ENCODE results near the gene SERINC3.
"Not testable (repeated sequence)": the region's sequence is repeated elsewhere in the genome, so short reads cannot be mapped to it uniquely, and the experiment has no call there.

Gene SERINC3

DNA sequence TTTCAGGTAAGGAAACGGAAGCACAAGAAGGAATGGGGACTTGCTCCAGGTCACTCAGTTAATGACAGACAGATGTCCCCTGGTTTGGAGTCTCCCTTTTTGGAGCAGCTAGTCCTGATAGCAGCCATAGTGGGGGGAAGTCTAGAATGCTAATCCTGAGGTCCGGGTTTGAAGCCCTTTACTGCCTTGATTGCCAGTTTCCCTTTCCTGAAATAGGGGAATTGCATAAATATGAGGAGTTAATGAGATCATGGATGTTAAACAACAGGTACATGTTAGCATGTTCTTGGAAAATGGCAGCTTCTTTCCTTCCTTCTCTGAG, 46.5 kb downstream of the SERINC3 start:
- TF ChIP-seq EZH2phosphoT487 (IDR thresholded peaks at IDR 0.05; ENCODE audit: low read length): no peak
- TF ChIP-seq, protein P1, sequence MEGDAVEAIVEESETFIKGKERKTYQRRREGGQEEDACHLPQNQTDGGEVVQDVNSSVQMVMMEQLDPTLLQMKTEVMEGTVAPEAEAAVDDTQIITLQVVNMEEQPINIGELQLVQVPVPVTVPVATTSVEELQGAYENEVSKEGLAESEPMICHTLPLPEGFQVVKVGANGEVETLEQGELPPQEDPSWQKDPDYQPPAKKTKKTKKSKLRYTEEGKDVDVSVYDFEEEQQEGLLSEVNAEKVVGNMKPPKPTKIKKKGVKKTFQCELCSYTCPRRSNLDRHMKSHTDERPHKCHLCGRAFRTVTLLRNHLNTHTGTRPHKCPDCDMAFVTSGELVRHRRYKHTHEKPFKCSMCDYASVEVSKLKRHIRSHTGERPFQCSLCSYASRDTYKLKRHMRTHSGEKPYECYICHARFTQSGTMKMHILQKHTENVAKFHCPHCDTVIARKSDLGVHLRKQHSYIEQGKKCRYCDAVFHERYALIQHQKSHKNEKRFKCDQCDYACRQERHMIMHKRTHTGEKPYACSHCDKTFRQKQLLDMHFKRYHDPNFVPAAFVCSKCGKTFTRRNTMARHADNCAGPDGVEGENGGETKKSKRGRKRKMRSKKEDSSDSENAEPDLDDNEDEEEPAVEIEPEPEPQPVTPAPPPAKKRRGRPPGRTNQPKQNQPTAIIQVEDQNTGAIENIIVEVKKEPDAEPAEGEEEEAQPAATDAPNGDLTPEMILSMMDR (IDR thresholded peaks at IDR 0.05; ENCODE audit: low read length): no peak
- no peak for TF ChIP-seq EZH2 (optimal IDR thresholded peaks at IDR 0.05; ENCODE audit: low read depth, low read length)
- H3K27ac ChIP-seq (ENCODE audit: low read length): no peak overlapping the region
- H3K4me1 ChIP-seq (ENCODE audit: low read length): peaks cover 9% of the 10 kb centered on the region
- H3K9ac ChIP-seq (ENCODE audit: low read length): peak overlapping the region; percentile 98
- H3K79me2 ChIP-seq (ENCODE audit: low read length): peaks cover 15% of the 10 kb centered on the region
- H3K9me3 ChIP-seq (replicated peaks; ENCODE audit: insufficient read depth, low read length): no peaks in the 10 kb centered on the region
- H3K4me2 ChIP-seq (ENCODE audit: low read depth, low read length): peak overlapping the region; percentile 88
- peak overlapping the region; percentile 97 for H3K4me3 ChIP-seq (ENCODE audit: low read length)
- no peaks in the 10 kb centered on the region for H3F3A ChIP-seq (ENCODE audit: insufficient read depth, low read length)
- peak overlapping the region; percentile 99 for H2AFZ ChIP-seq (ENCODE audit: low read length)
- H4K20me1 ChIP-seq (ENCODE audit: insufficient read depth, low read length): no peaks in the 10 kb centered on the region
- no peaks in the 10 kb centered on the region for H3K36me3 ChIP-seq (replicated peaks; ENCODE audit: insufficient read depth, low read length)
- no peak for DNase-seq
- no peaks in the 10 kb centered on the region for H3K27me3 ChIP-seq (replicated peaks; ENCODE audit: insufficient read depth, low read length)
- H3K9me2 ChIP-seq (replicated peaks; ENCODE audit: insufficient read depth, low read length): no peaks in the 10 kb centered on the region

DNA sequence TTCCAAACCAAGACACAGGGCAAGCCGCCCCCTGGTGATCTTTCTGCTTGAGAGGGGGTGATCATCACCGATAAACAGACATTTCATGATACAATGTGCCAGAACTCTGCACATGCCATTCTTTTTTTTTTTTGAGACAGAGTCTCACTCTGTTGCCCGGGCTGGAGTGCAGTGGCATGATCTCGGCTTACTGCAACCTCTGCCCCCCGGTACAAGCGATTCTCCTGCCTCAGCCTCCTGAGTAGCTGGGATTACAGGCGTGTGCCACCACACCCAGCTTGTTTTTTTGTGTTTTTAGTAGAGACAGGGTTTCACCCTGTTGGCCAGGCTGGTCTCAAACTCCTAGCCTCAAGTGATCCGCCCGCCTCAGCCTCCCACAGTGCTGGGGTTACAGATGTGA, 49.6 kb downstream of the SERINC3 start:
- H3K4me2 ChIP-seq (ENCODE audit: low read depth, low read length); DNase-seq; H3K27ac ChIP-seq (ENCODE audit: low read length); H3K9me2 ChIP-seq (replicated peaks; ENCODE audit: insufficient read depth, low read length); H2AFZ ChIP-seq (ENCODE audit: low read length); H3K9ac ChIP-seq (ENCODE audit: low read length); H3K4me1 ChIP-seq (ENCODE audit: low read length); H3K36me3 ChIP-seq (replicated peaks; ENCODE audit: insufficient read depth, low read length); H3K9me3 ChIP-seq (replicated peaks; ENCODE audit: insufficient read depth, low read length); H3K4me3 ChIP-seq (ENCODE audit: low read length); H3K27me3 ChIP-seq (replicated peaks; ENCODE audit: insufficient read depth, low read length); H4K20me1 ChIP-seq (ENCODE audit: insufficient read depth, low read length); H3F3A ChIP-seq (ENCODE audit: insufficient read depth, low read length): not testable (repeated sequence)
- peaks cover 15% of the 10 kb centered on the region for H3K79me2 ChIP-seq (ENCODE audit: low read length)

DNA sequence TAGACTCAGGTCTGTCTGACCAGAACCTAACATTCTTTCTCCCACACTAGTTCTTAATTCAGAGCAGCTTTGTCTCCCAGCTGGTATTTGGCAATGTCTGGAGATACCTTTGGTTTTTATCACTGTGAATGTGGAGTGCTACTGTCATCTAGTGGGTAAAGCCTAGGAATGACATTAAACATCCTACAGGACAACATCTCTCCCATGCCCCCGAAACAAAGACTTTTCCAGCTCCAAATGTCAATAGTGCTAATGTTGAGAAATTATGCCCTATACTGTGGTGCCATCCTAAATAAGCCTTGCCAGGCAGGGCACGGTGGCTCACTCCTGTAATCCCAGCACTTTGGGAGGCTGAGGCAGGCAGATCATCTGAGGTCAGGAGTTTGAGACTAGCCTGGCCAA, 50.4 kb downstream of the SERINC3 start:
- H3K27me3 ChIP-seq (replicated peaks; ENCODE audit: insufficient read depth, low read length): no peaks in the 10 kb centered on the region
- no peaks in the 10 kb centered on the region for H3F3A ChIP-seq (ENCODE audit: insufficient read depth, low read length)
- H3K4me2 ChIP-seq (ENCODE audit: low read depth, low read length): no peak overlapping the region
- no peaks in the 10 kb centered on the region for H3K36me3 ChIP-seq (replicated peaks; ENCODE audit: insufficient read depth, low read length)
- H3K9ac ChIP-seq (ENCODE audit: low read length): no peak overlapping the region
- H3K4me3 ChIP-seq (ENCODE audit: low read length): no peak overlapping the region
- no peaks in the 10 kb centered on the region for H3K9me2 ChIP-seq (replicated peaks; ENCODE audit: insufficient read depth, low read length)
- H3K79me2 ChIP-seq (ENCODE audit: low read length): peaks cover 7% of the 10 kb centered on the region
- no peak for TF ChIP-seq EZH2 (optimal IDR thresholded peaks at IDR 0.05; ENCODE audit: low read depth, low read length)
- TF ChIP-seq, protein P1 (IDR thresholded peaks at IDR 0.05; ENCODE audit: low read length): peak; percentile 9; the same call in 1 of the 2 replicates
- H2AFZ ChIP-seq (ENCODE audit: low read length): no peak overlapping the region
- H3K27ac ChIP-seq (ENCODE audit: low read length): no peak overlapping the region
- H3K4me1 ChIP-seq (ENCODE audit: low read length): peaks cover 7% of the 10 kb centered on the region
- DNase-seq: no peak
- H3K9me3 ChIP-seq (replicated peaks; ENCODE audit: insufficient read depth, low read length): no peaks in the 10 kb centered on the region
- H4K20me1 ChIP-seq (ENCODE audit: insufficient read depth, low read length): no peaks in the 10 kb centered on the region

DNA sequence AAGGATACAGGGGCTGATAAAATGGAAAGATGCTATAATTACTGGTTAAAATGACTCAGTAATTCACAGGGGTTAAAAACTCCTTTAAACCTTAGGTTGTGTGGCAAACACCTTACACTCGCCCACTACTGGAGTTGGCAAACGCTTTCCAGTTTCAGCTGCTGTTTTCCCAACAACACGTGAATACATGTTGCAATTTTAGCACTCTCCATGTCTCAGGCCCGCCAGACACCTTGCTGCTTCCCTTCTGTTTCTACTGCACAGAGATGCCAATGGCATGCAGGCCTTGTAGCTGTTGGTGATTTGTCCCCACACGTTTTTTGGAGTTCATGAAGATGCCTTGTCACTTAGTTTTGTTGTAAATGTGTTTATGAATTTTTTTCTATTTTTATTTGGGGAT, 51.5 kb downstream of the SERINC3 start:
- no peak for DNase-seq
- no peaks in the 10 kb centered on the region for H3K79me2 ChIP-seq (ENCODE audit: low read length)

More for the DNA sequence above, 51.5 kb downstream of the SERINC3 start:
- Histone ChIP-seq H2AFZ (ENCODE audit: low read length) (no peak overlapping the region), H3K4me1 (ENCODE audit: low read length) (peaks cover 4% of the 10 kb centered on the region; the same call in 1 of the 2 replicates), H3F3A (ENCODE audit: insufficient read depth, low read length) (no peaks in the 10 kb centered on the region), H3K4me3 (ENCODE audit: low read length) (no peak overlapping the region), H3K27me3 (replicated peaks; ENCODE audit: insufficient read depth, low read length) (no peaks in the 10 kb centered on the region), H4K20me1 (ENCODE audit: insufficient read depth, low read length) (no peaks in the 10 kb centered on the region), H3K36me3 (replicated peaks; ENCODE audit: insufficient read depth, low read length) (no peaks in the 10 kb centered on the region), H3K27ac (ENCODE audit: low read length) (no peak overlapping the region), H3K9ac (ENCODE audit: low read length) (no peak overlapping the region), H3K4me2 (ENCODE audit: low read depth, low read length) (no peak overlapping the region), H3K9me3 (replicated peaks; ENCODE audit: insufficient read depth, low read length) (no peaks in the 10 kb centered on the region), H3K9me2 (replicated peaks; ENCODE audit: insufficient read depth, low read length) (no peaks in the 10 kb centered on the region)
- TF ChIP-seq EZH2phosphoT487 (IDR thresholded peaks at IDR 0.05; ENCODE audit: low read length): no peak
- no peak for TF ChIP-seq EZH2 (optimal IDR thresholded peaks at IDR 0.05; ENCODE audit: low read depth, low read length)
- TF ChIP-seq, protein P1 (IDR thresholded peaks at IDR 0.05; ENCODE audit: low read length): no peak

Data from MM.1S (cell line).